ENCODE measurements around the gene ZER1. TPM values are rescaled to one million over a fixed set of nuclear protein-coding genes. Genes with fewer than 3 reads are reported as not detected.

The ZER1 gene
- total RNA-seq, 1 donor from 2014 or later: 45.5 TPM

DNA sequence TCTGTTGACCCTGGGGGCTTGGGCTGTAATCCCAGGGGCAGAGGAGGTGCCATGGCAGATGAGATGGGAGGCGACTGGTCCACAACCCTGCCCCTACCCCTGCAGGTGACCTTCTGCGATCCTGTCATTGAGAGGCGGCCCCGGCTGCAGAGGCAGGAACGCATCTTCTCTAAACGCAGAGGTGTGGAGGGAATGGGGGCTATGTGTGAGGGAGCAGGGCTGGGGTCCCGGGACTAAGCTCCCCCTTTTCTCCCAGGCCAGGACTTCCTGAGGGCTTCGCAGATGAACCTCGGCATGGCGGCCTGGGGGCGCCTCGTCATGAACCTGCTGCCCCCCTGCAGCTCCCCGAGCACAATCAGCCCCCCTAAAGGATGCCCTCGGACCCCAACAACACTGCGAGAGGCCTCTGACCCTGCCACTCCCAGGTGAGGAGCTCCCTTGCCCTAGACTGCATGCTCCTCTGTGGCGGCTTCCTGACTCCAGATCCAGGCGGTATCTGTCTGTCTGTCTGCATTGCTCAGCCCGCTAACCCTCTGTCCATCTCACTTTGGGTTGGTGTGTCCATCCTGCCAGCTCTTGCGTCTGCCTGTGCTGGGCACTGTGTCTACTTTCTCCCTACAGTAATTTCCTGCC lies 57.7 kb downstream of the ZER1 start:
- TF ChIP-seq, protein P1, sequence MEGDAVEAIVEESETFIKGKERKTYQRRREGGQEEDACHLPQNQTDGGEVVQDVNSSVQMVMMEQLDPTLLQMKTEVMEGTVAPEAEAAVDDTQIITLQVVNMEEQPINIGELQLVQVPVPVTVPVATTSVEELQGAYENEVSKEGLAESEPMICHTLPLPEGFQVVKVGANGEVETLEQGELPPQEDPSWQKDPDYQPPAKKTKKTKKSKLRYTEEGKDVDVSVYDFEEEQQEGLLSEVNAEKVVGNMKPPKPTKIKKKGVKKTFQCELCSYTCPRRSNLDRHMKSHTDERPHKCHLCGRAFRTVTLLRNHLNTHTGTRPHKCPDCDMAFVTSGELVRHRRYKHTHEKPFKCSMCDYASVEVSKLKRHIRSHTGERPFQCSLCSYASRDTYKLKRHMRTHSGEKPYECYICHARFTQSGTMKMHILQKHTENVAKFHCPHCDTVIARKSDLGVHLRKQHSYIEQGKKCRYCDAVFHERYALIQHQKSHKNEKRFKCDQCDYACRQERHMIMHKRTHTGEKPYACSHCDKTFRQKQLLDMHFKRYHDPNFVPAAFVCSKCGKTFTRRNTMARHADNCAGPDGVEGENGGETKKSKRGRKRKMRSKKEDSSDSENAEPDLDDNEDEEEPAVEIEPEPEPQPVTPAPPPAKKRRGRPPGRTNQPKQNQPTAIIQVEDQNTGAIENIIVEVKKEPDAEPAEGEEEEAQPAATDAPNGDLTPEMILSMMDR (IDR thresholded peaks at IDR 0.05): no peak
- H3K4me3 ChIP-seq: no peak overlapping the region
- H3K4me1 ChIP-seq: no peaks in the 10 kb centered on the region
- no peak overlapping the region for H3K27ac ChIP-seq
- no peaks in the 10 kb centered on the region for H3K9me3 ChIP-seq
- no peaks in the 10 kb centered on the region for H3K27me3 ChIP-seq (ENCODE audit: low read depth)
- intact Hi-C loops (cut with DNase I): no loop called here
- DNase-seq (peak; percentile 41), ATAC-seq (no peak)
- H3K36me3 ChIP-seq: peaks cover 14% of the 10 kb centered on the region

DNA sequence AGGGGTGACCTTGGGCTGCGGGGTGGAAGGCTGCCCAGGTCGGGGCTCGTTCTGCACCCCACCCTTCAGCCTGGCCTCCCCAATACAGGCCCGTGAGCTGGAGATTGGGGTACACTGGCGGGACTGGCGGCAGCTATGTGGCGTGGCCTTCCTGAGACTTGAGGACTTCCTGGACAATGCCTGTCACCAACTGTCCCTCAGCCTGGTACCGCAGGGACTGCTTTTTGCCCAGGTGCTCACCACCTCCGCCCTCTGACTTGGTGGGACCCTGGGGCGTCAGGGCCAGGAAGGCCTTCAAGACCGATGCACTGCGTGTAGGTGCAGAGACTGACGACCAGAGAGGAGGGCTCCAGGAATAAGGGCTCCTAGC lies 58.3 kb downstream of the ZER1 start:
- DNase-seq: no peak
- H3K27ac ChIP-seq: no peak overlapping the region
- peaks cover 14% of the 10 kb centered on the region for H3K36me3 ChIP-seq
- TF ChIP-seq, protein P1 (IDR thresholded peaks at IDR 0.05): no peak
- H3K4me3 ChIP-seq: no peak overlapping the region
- no peaks in the 10 kb centered on the region for H3K9me3 ChIP-seq
- H3K27me3 ChIP-seq (ENCODE audit: low read depth): no peaks in the 10 kb centered on the region
- intact Hi-C loops (cut with DNase I): no loop called here
- ATAC-seq: peak in 1 of 2 donors; percentile 3
- no peaks in the 10 kb centered on the region for H3K4me1 ChIP-seq

DNA sequence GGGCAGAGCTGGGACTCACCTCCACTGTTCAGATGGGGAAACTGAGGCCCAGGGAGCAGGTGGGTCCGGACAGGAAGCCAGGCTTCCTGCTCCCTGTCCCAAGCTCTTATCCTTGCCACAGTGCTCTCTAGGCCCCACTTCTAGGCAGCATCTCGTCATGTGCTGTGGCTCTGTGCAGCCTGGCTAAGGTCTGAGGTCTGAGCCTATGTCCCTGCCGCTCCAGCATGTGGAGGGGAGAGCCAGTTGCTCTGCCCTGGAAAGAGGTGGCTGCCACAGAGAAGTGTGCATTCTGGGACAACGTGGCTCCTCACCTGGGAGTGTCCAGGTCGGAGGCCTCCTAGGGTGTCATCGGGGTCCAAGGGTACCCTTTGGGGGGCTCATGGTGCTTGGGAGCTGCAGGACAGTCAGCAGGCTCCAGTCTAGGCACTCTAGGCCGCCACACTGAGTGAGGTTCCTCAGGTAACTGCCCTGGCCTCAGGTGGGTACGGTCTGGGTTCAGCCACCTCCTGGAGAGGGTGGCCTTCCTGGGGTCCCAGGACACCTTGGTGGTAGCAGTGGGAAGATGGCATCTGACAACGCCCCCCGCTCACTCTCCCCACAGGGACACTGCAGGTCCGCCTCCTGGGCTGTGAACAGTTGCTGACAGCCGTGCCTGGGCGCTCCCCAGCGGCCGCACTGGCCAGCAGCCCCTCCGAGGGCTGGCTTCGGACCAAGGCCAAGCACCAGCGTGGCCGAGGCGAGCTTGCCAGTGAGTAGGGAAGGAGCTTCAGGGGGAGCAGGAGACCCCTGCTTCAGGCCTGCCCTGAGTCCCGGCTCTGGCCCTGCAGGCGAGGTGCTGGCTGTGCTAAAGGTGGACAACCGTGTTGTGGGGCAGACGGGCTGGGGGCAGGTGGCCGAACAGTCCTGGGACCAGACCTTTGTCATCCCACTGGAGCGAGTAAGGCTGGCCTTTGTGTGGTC lies 59.0 kb downstream of the ZER1 start:
- peaks cover 15% of the 10 kb centered on the region for H3K36me3 ChIP-seq
- no peaks in the 10 kb centered on the region for H3K27me3 ChIP-seq (ENCODE audit: low read depth)
- ATAC-seq: no peak
- peak; percentile 39 for DNase-seq
- TF ChIP-seq, protein P1 (IDR thresholded peaks at IDR 0.05): no peak
- no peaks in the 10 kb centered on the region for H3K9me3 ChIP-seq
- H3K4me1 ChIP-seq: no peaks in the 10 kb centered on the region
- no peak overlapping the region for H3K4me3 ChIP-seq
- intact Hi-C loops (cut with DNase I): no loop called here
- H3K27ac ChIP-seq: no peak overlapping the region

DNA sequence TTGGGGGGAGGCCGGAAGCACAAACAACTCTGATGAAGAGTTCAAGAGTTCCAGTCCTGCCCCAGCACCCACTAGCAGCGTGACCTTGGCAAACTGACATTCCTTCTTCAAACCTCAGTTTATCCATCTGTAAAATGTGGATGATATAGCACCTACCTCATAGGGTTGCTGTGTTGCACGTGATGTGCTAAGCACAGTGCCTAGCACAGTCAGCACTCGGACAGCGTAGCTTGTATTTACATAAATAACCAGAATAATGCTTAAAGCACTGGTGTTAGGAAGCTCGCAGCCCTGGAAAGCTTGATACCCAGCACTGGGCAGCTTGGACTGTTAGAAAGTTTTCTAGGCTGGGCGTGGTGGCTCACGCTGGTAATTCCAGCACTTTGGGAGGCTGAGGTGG lies 64.3 kb downstream of the ZER1 start:
- ATAC-seq: no peak
- Histone ChIP-seq H3K9me3 (no peaks in the 10 kb centered on the region), H3K4me1 (peaks cover 8% of the 10 kb centered on the region), H3K4me3 (no peak overlapping the region), H3K27me3 (ENCODE audit: low read depth) (no peaks in the 10 kb centered on the region), H3K36me3 (peaks cover 12% of the 10 kb centered on the region), H3K27ac (no peak overlapping the region)
- intact Hi-C loops (cut with DNase I): no loop called here
- no peak for DNase-seq
- TF ChIP-seq, protein P1 (IDR thresholded peaks at IDR 0.05): no peak

DNA sequence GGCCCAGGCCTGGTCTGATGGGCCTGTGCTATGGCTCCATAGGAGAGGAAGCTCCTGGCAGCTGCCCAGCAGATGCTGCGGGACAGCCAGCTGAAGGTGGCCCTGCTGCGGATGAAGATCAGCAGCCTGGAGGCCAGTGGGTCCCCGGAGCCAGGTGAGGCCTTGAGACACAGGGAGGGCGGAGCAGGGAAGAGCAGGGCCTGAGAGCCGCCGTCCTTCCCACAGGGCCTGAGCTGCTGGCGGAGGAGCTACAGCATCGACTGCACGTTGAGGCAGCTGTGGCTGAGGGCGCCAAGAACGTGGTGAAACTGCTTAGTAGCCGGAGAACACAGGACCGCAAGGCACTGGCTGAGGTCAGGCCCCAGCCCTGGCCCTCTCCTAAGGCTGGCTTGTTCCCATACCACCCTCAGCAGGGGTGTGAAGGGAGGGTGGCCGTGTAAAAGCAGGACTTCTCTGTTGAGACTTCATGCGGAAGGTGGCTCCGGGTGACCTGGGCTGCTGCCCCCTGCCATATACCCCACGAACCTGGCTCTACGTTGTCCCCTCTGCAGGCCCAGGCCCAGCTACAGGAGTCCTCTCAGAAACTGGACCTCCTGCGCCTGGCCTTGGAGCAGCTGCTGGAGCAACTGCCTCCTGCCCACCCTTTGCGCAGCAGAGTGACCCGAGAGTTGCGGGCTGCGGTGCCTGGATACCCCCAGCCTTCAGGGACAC lies 64.9 kb downstream of the ZER1 start:
- no peak for ATAC-seq
- intact Hi-C loops (cut with DNase I): no loop called here
- no peaks in the 10 kb centered on the region for H3K27me3 ChIP-seq (ENCODE audit: low read depth)

More for the DNA sequence above, 64.9 kb downstream of the ZER1 start:
- TF ChIP-seq, protein P1 (IDR thresholded peaks at IDR 0.05): no peak
- Histone ChIP-seq H3K4me3 (no peak overlapping the region), H3K9me3 (no peaks in the 10 kb centered on the region), H3K27ac (no peak overlapping the region), H3K4me1 (peaks cover 8% of the 10 kb centered on the region), H3K36me3 (peaks cover 12% of the 10 kb centered on the region)
- DNase-seq: peak; percentile 44

Data from lower lobe of right lung (tissue), 2 donors.